SU-DHL-6 (cell line): ENCODE data around the gene CGB5.

Source experiments
- CTCF ChIP-seq: fragments of 200-600 bp; sonication (generic); IDR thresholded peaks from one replicate; pipeline ENCODE4 v1.5.1; 2017; ENCODE audit warnings: antibody characterized with exemption, mild to moderate bottlenecking, low read length, moderate library complexity; ENCODE audit not compliant: insufficient read depth, poor library complexity, severe bottlenecking
- EZH2phosphoT487 ChIP-seq: fragments of 200-600 bp; sonication (generic), shearing (Covaris generic); conservative IDR thresholded peaks from 2 replicates; pipeline ENCODE4 v1.6.1; 2018; ENCODE audit warnings: mild to moderate bottlenecking, antibody characterized with exemption, low read length, moderate library complexity, mixed read lengths

- no peak for TF ChIP-seq CTCF
- TF ChIP-seq EZH2phosphoT487, result no peak
Observed at GRCh38 chr19:49006905-49007304, 36.7 kb upstream of the CGB5 start.
